HL-60 (cell line): ENCODE results near the gene TRPM2.

ENCODE experiments used
- DNase-seq, 2 experiments: peaks; one replicate each; pipeline ENCODE4 v3.0.0-alpha.2; 2010 to 2020; ENCODE audit warnings: low read depth in 1 of 2, low spot score in 1 of 2
- H3K27ac ChIP-seq: fragments of 250-450 bp; sonication (Bioruptor Pico); replicated peaks from 2 replicates; pipeline ENCODE4 v1.5.1; 2020; ENCODE audit warnings: mild to moderate bottlenecking, moderate library complexity
- H3K27me3 ChIP-seq: fragments of 250-450 bp; sonication (Bioruptor Pico); 2 replicates; pipeline ENCODE4 v1.5.1; 2021; ENCODE audit warnings: mild to moderate bottlenecking, moderate library complexity; ENCODE audit not compliant: insufficient read depth, poor library complexity, severe bottlenecking
- H3K4me3 ChIP-seq: replicated peaks from 2 replicates; pipeline ENCODE4 v1.5.1; 2011; ENCODE audit warnings: mild to moderate bottlenecking, control low read depth, low read length; ENCODE audit not compliant: insufficient read depth
- CTCF ChIP-seq: IDR thresholded peaks from one replicate; pipeline ENCODE4 v1.5.1; 2011; ENCODE audit warnings: low read length, control low read depth, inconsistent platforms; ENCODE audit not compliant: insufficient read depth
- GABPA ChIP-seq: IDR thresholded peaks from 2 replicates; pipeline ENCODE4 v1.6.1; 2012; ENCODE audit warnings: low read depth
- POLR2AphosphoS5 ChIP-seq: IDR thresholded peaks from 2 replicates; pipeline ENCODE4 v1.6.1; 2012; ENCODE audit warnings: low read depth
- REST ChIP-seq: IDR thresholded peaks from 2 replicates; pipeline ENCODE4 v1.6.1; 2012; ENCODE audit warnings: low read depth; ENCODE audit not compliant: insufficient replicate concordance
- SPI1 ChIP-seq: IDR thresholded peaks from 2 replicates; pipeline ENCODE4 v1.6.1; 2012; ENCODE audit warnings: low read depth, mild to moderate bottlenecking, borderline replicate concordance

The TRPM2 gene

GRCh38 chr21:44391345-44392091 lies 38.1 kb downstream of the TRPM2 start:
- H3K27ac ChIP-seq = peak overlapping the region; percentile 36

GRCh38 chr21:44392185-44392584 lies 38.8 kb downstream of the TRPM2 start:
- Histone ChIP-seq H3K27ac (peak overlapping the region; percentile 36), H3K27me3 (no peaks in the 10 kb centered on the region), H3K4me3 (no peak overlapping the region)
- no peak for DNase-seq
- TF ChIP-seq REST = no peak

More at GRCh38 chr21:44391345-44392091, 38.1 kb downstream of the TRPM2 start:
- H3K27me3 ChIP-seq = no peaks in the 10 kb centered on the region
- peak; percentile 48 to 84 for DNase-seq
- H3K4me3 ChIP-seq = no peak overlapping the region
- peak; percentile 90 for TF ChIP-seq SPI1
- TF ChIP-seq GABPA = no peak

GRCh38 chr21:44392916-44393315 lies 39.5 kb downstream of the TRPM2 start:
- H3K4me3 ChIP-seq = no peak overlapping the region

More at GRCh38 chr21:44392916-44393315, 39.5 kb downstream of the TRPM2 start:
- Histone ChIP-seq H3K27ac (no peak overlapping the region), H3K27me3 (no peaks in the 10 kb centered on the region)
- DNase-seq = no peak
- TF ChIP-seq SPI1 = no peak
- TF ChIP-seq GABPA = no peak
- TF ChIP-seq CTCF = no peak
- no peak for TF ChIP-seq REST
- TF ChIP-seq POLR2AphosphoS5 = no peak
